ENCODE measurements around the gene NDUFA6. TPM values are rescaled to one million over a fixed set of nuclear protein-coding genes. Genes with fewer than 3 reads are reported as not detected.
A peak's percentile ranks its signal among the peaks of the same experiment; 100 is the strongest.
"Not testable (repeated sequence)": the region's sequence is repeated elsewhere in the genome, so short reads cannot be mapped to it uniquely, and the experiment has no call there.

Gene NDUFA6
- polyA plus RNA-seq, 1 donor (not counting 4 experiments of a cell fraction or from before 2014, with no cell fraction given) = 86.7 TPM

- no peak for DNase-seq (ENCODE audit: low read depth, low spot score)
- no peak overlapping the region for H2AFZ ChIP-seq (ENCODE audit: control insufficient read depth, low read length)
- no peaks in the 10 kb centered on the region for H3K9me1 ChIP-seq (ENCODE audit: control insufficient read depth, extremely low read depth, insufficient read depth, low read length)
- peaks cover 17% of the 10 kb centered on the region for H3K4me1 ChIP-seq (ENCODE audit: control insufficient read depth, extremely low read depth, insufficient read depth, low read length)
- H3K4me2 ChIP-seq (ENCODE audit: control insufficient read depth, extremely low read depth, insufficient read depth, low read depth, low read length) = peak overlapping the region; percentile 66
- TF ChIP-seq, protein P1, sequence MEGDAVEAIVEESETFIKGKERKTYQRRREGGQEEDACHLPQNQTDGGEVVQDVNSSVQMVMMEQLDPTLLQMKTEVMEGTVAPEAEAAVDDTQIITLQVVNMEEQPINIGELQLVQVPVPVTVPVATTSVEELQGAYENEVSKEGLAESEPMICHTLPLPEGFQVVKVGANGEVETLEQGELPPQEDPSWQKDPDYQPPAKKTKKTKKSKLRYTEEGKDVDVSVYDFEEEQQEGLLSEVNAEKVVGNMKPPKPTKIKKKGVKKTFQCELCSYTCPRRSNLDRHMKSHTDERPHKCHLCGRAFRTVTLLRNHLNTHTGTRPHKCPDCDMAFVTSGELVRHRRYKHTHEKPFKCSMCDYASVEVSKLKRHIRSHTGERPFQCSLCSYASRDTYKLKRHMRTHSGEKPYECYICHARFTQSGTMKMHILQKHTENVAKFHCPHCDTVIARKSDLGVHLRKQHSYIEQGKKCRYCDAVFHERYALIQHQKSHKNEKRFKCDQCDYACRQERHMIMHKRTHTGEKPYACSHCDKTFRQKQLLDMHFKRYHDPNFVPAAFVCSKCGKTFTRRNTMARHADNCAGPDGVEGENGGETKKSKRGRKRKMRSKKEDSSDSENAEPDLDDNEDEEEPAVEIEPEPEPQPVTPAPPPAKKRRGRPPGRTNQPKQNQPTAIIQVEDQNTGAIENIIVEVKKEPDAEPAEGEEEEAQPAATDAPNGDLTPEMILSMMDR (optimal IDR thresholded peaks at IDR 0.05 in 1 of 3, IDR thresholded peaks at IDR 0.05 in 1 of 3, conservative IDR thresholded peaks at IDR 0.05 in 1 of 3; ENCODE audit: extremely low read depth in 1 of 3, insufficient read depth in 2 of 3, low read length in 3 of 3) = no peak
- TF ChIP-seq EZH2 (IDR thresholded peaks at IDR 0.05; ENCODE audit: low read length) = no peak
- peaks cover 0 to 2% of the 10 kb centered on the region in 2 experiments for H3K36me3 ChIP-seq (ENCODE audit: control insufficient read depth in 2 of 2, extremely low read depth in 1 of 2, insufficient read depth in 2 of 2, low read length in 2 of 2)
- peak overlapping the region; percentile 72 for H3K9ac ChIP-seq (ENCODE audit: control insufficient read depth, extremely low read depth, insufficient read depth, low read length)
- FAIRE-seq = no peak
- H3K9me3 ChIP-seq (ENCODE audit: control insufficient read depth, low read depth, low read length) = peaks cover 3% of the 10 kb centered on the region
- peaks cover 3% of the 10 kb centered on the region for H3K79me2 ChIP-seq (ENCODE audit: control insufficient read depth, insufficient read depth, low read length)
- H3K4me3 ChIP-seq (ENCODE audit: control insufficient read depth in 2 of 3, extremely low read depth in 1 of 3, insufficient read depth in 2 of 3, low read depth in 1 of 3, low read length in 3 of 3) = peak overlapping the region in 1 of 3 experiments; percentile 44
- dilution Hi-C loops (cut with MboI; ENCODE audit: extremely low pct_ligation_motif_present, low sequenced_read_pairs) = no loop called here
- no peaks in the 10 kb centered on the region for H4K20me1 ChIP-seq (ENCODE audit: control insufficient read depth, extremely low read depth, insufficient read depth, low read length)
- no peaks in the 10 kb centered on the region for H3K27me3 ChIP-seq (ENCODE audit: control insufficient read depth, extremely low read depth, insufficient read depth, low read length)
- no peak overlapping the region for H3K27ac ChIP-seq (ENCODE audit: control insufficient read depth, insufficient read depth, low read length)
Measured at GRCh38 chr22:42073621-42074041, 16.9 kb downstream of the NDUFA6 start.

DNA sequence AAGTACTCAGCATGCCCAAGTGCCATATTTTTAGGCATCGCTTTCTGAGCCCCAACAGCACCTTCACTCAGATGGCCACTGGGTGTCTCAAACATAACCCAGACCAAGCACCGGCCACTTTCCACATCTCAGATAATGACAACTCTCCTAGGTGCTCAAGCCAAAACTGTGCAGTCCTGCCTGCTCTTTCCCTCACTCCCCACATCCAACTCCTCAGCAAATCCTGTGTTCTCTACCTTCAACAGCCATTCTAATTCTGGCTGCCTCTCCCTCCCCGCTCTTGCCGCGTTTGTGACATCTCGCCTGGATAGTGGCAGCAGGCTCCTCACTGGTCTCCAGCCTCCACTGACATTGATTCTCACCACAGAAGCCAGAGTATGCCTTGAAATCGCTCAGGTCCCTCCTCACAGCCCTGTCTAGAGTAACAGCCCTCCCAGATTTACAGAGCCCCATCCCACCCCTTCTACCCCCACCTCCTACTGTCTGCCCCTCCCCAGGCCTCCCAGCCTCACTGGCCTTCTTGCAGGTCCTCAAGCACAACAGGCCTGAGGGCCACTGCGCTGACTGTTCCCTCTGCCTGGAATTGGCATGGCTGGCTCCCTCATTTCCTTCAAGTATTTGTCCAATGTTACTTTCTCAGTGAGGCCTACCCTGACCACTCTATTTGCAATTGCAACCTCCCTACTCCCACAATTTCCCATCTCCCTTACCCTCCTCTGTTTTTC lies 17.8 kb downstream of the NDUFA6 start:
- no peak for DNase-seq (ENCODE audit: low read depth, low spot score)
- no peak for FAIRE-seq
- Histone ChIP-seq H3K9ac (ENCODE audit: control insufficient read depth, extremely low read depth, insufficient read depth, low read length) (no peak overlapping the region), H4K20me1 (ENCODE audit: control insufficient read depth, extremely low read depth, insufficient read depth, low read length) (no peaks in the 10 kb centered on the region), H3K4me1 (ENCODE audit: control insufficient read depth, extremely low read depth, insufficient read depth, low read length) (peaks cover 16% of the 10 kb centered on the region), H3K9me3 (ENCODE audit: control insufficient read depth, low read depth, low read length) (peaks cover 3% of the 10 kb centered on the region), H3K27ac (ENCODE audit: control insufficient read depth, insufficient read depth, low read length) (no peak overlapping the region), H3K4me3 (ENCODE audit: control insufficient read depth in 2 of 3, extremely low read depth in 1 of 3, insufficient read depth in 2 of 3, low read depth in 1 of 3, low read length in 3 of 3) (no peak overlapping the region), H3K36me3 (ENCODE audit: control insufficient read depth in 2 of 2, extremely low read depth in 1 of 2, insufficient read depth in 2 of 2, low read length in 2 of 2) (peaks cover 2 to 4% of the 10 kb centered on the region in 2 experiments), H3K4me2 (ENCODE audit: control insufficient read depth, extremely low read depth, insufficient read depth, low read depth, low read length) (no peak overlapping the region), H3K27me3 (ENCODE audit: control insufficient read depth, extremely low read depth, insufficient read depth, low read length) (no peaks in the 10 kb centered on the region), H3K79me2 (ENCODE audit: control insufficient read depth, insufficient read depth, low read length) (peaks cover 3% of the 10 kb centered on the region), H2AFZ (ENCODE audit: control insufficient read depth, low read length) (no peak overlapping the region), H3K9me1 (ENCODE audit: control insufficient read depth, extremely low read depth, insufficient read depth, low read length) (no peaks in the 10 kb centered on the region)
- TF ChIP-seq EZH2 (IDR thresholded peaks at IDR 0.05; ENCODE audit: low read length) = no peak
- TF ChIP-seq, protein P1 (optimal IDR thresholded peaks at IDR 0.05 in 1 of 3, IDR thresholded peaks at IDR 0.05 in 1 of 3, conservative IDR thresholded peaks at IDR 0.05 in 1 of 3; ENCODE audit: extremely low read depth in 1 of 3, insufficient read depth in 2 of 3, low read length in 3 of 3) = no peak
- dilution Hi-C loops (cut with MboI; ENCODE audit: extremely low pct_ligation_motif_present, low sequenced_read_pairs) = no loop called here

DNA sequence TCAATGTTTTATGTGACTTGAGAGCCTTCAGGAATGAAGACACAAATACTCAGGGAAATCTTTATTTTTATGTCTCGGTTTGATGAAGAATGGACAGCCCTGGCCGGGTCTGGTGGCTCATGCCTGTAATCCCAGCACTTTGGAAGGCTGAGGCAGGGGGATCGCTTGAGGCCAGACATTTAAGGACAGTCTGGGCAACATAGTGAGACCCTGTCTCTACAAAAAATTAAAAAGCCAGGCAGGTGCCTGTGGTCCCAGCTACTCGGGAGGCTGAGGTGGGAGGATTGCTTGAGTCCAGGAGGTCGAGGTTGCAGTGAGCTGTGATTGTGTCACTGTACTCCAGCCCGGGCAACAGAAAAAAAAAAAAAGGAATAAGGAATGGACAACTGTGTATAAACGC lies 19.1 kb downstream of the NDUFA6 start:
- H3K27me3 ChIP-seq (ENCODE audit: control insufficient read depth, extremely low read depth, insufficient read depth, low read length); FAIRE-seq; H2AFZ ChIP-seq (ENCODE audit: control insufficient read depth, low read length); DNase-seq (ENCODE audit: low read depth, low spot score); H3K9me3 ChIP-seq (ENCODE audit: control insufficient read depth, low read depth, low read length); H3K9me1 ChIP-seq (ENCODE audit: control insufficient read depth, extremely low read depth, insufficient read depth, low read length); H4K20me1 ChIP-seq (ENCODE audit: control insufficient read depth, extremely low read depth, insufficient read depth, low read length); dilution Hi-C loops (cut with MboI; ENCODE audit: extremely low pct_ligation_motif_present, low sequenced_read_pairs); H3K27ac ChIP-seq (ENCODE audit: control insufficient read depth, insufficient read depth, low read length); H3K79me2 ChIP-seq (ENCODE audit: control insufficient read depth, insufficient read depth, low read length): not testable (repeated sequence)
- Histone ChIP-seq H3K36me3 (ENCODE audit: control insufficient read depth in 2 of 2, extremely low read depth in 1 of 2, insufficient read depth in 2 of 2, low read length in 2 of 2) (peaks cover 7 to 12% of the 10 kb centered on the region in 2 experiments), H3K9ac (ENCODE audit: control insufficient read depth, extremely low read depth, insufficient read depth, low read length) (peak overlapping the region; percentile 76), H3K4me2 (ENCODE audit: control insufficient read depth, extremely low read depth, insufficient read depth, low read depth, low read length) (peak overlapping the region; percentile 99), H3K4me3 (ENCODE audit: control insufficient read depth in 2 of 3, extremely low read depth in 1 of 3, insufficient read depth in 2 of 3, low read depth in 1 of 3, low read length in 3 of 3) (peak overlapping the region in 2 of 3 experiments; percentile 79 to 84), H3K4me1 (ENCODE audit: control insufficient read depth, extremely low read depth, insufficient read depth, low read length) (peaks cover 16% of the 10 kb centered on the region)
